B cell (primary cell): ENCODE data around the gene S100A9.

ENCODE experiments used
- CTCF ChIP-seq: fragments of 200-600 bp; IDR thresholded peaks from one replicate; pipeline ENCODE4 v1.8.0; 2022; ENCODE audit warnings: antibody characterized with exemption, mild to moderate bottlenecking
- EZH2 ChIP-seq: IDR thresholded peaks from 2 replicates; pipeline ENCODE4 v1.6.1; 2012; ENCODE audit warnings: borderline replicate concordance, low read depth, mild to moderate bottlenecking, moderate library complexity, low read length; ENCODE audit not compliant: insufficient read depth, poor library complexity, severe bottlenecking

- no peak for TF ChIP-seq CTCF
- no peak for TF ChIP-seq EZH2
These were observed 35.1 kb upstream of the S100A9 start for GRCh38 chr1:153322568-153322967.
